SK-N-SH treated with all-trans-retinoic acid at 6 μM for 48 hours (cell line): ENCODE results near the gene AP2A2.

Experiments used
- ARNTL ChIP-seq: fragments of 450-650 bp; formaldehyde crosslinking; IDR thresholded peaks from 2 replicates; pipeline ENCODE4 v1.5.0; 2020; ENCODE audit warnings: low read depth, mild to moderate bottlenecking, moderate library complexity, borderline replicate concordance
- BACH2 ChIP-seq: fragments of 250-450 bp; sonication (Bioruptor Pico); IDR thresholded peaks from 2 replicates; pipeline ENCODE4 v1.9.0; 2021; ENCODE audit warnings: mild to moderate bottlenecking, borderline replicate concordance
- CSDC2 ChIP-seq: fragments of 250-450 bp; sonication (Bioruptor Pico); IDR thresholded peaks from 2 replicates; pipeline ENCODE4 v1.5.0; 2020; ENCODE audit warnings: mild to moderate bottlenecking, moderate library complexity
- PATZ1 ChIP-seq: fragments of 250-450 bp; sonication (Bioruptor Pico); IDR thresholded peaks from 2 replicates; pipeline ENCODE4 v1.8.0; 2020; ENCODE audit warnings: mild to moderate bottlenecking, moderate library complexity, borderline replicate concordance
- SNAI2 ChIP-seq: fragments of 250-450 bp; sonication (Bioruptor Pico); IDR thresholded peaks from 2 replicates; pipeline ENCODE4 v1.5.0; 2020; ENCODE audit warnings: mild to moderate bottlenecking, moderate library complexity
- ZC3H10 ChIP-seq: fragments of 250-450 bp; sonication (Bioruptor Pico); IDR thresholded peaks from 2 replicates; pipeline ENCODE4 v1.5.1; 2021; ENCODE audit warnings: mild to moderate bottlenecking, moderate library complexity
- ZFP3 ChIP-seq: fragments of 250-450 bp; sonication (Bioruptor Pico); IDR thresholded peaks from 2 replicates; pipeline ENCODE4 v1.5.0; 2020; ENCODE audit warnings: mild to moderate bottlenecking, moderate library complexity
- ZNF565 ChIP-seq: fragments of 450-650 bp; formaldehyde crosslinking; conservative IDR thresholded peaks from 2 replicates; pipeline ENCODE4 v1.5.0; 2020; ENCODE audit warnings: low read depth, mild to moderate bottlenecking, moderate library complexity
- TF ChIP-seq, protein P1 (sequence below): fragments of 250-450 bp; sonication (Bioruptor Pico); IDR thresholded peaks from 2 replicates; pipeline ENCODE4 v1.5.1; 2020; ENCODE audit warnings: low read depth, mild to moderate bottlenecking, moderate library complexity

- TF ChIP-seq ARNTL (CRISPR knock-in tag), result no peak
- no peak for TF ChIP-seq BACH2
- no peak for TF ChIP-seq PATZ1 (CRISPR knock-in tag)
- TF ChIP-seq SNAI2 (CRISPR knock-in tag), result no peak
- TF ChIP-seq ZC3H10 (CRISPR knock-in tag), result no peak
- no peak for TF ChIP-seq CSDC2 (CRISPR knock-in tag)
- TF ChIP-seq ZFP3 (CRISPR knock-in tag), result no peak
- no peak for TF ChIP-seq ZNF565
- TF ChIP-seq, protein P1, sequence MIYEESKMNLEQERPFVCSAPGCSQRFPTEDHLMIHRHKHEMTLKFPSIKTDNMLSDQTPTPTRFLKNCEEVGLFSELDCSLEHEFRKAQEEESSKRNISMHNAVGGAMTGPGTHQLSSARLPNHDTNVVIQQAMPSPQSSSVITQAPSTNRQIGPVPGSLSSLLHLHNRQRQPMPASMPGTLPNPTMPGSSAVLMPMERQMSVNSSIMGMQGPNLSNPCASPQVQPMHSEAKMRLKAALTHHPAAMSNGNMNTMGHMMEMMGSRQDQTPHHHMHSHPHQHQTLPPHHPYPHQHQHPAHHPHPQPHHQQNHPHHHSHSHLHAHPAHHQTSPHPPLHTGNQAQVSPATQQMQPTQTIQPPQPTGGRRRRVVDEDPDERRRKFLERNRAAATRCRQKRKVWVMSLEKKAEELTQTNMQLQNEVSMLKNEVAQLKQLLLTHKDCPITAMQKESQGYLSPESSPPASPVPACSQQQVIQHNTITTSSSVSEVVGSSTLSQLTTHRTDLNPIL (CRISPR knock-in tag), result no peak
Measured at GRCh38 chr11:912266-912665, 13.4 kb upstream of the AP2A2 start.
